Suprapubic skin (tissue), 3 donors: ENCODE data around the gene ABCA6.

Experiments
- POLR2A ChIP-seq, 2 donors: fragments of 450-650 bp; IDR thresholded peaks; one replicate each; pipeline ENCODE4 v1.6.1; 2017; ENCODE audit warnings: antibody characterized with exemption in 2 of 2, mild to moderate bottlenecking in 2 of 2, moderate library complexity in 2 of 2
- TF ChIP-seq, protein P1 (sequence below), 2 donors: fragments of 200-600 bp in 1 of 2; fragments of 450-650 bp in 1 of 2; sonication (generic) in 1 of 2; IDR thresholded peaks; one replicate each; pipeline ENCODE4 v1.5.1; 2016 to 2019; ENCODE audit warnings: antibody characterized with exemption in 2 of 2, mild to moderate bottlenecking in 1 of 2, moderate library complexity in 1 of 2

DNA sequence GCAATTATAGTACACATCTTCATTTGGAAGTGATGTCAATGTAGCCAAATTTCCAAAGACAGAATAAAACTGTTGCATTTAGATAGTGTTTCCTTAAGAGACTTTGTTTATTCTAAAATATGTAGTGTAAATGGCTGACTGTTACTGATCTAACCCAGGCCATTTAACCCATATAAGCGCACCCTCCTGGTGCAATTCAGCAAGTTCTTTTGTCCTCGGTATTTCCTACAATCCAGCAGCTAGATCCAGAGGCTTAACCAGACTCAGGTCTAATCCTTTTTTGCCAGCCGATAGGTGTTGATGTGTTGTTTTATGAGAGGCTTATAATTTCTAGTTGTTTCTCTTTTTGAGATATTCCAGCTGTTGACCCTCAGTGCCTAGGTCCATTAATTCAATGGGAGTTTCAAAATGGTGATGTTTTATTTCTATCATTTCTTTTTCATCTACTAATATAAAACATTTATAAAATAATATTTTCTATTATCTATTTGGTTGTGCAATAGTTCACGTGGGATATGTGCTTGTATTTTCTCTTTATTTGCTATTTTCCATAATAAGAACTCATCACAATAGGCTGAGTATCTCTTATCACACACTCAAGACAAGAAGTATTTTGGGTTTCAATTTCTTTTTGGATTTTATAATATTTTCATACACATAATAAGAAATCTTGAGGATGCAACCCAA is 95.4 kb downstream of the ABCA6 start:
- TF ChIP-seq, protein P1, sequence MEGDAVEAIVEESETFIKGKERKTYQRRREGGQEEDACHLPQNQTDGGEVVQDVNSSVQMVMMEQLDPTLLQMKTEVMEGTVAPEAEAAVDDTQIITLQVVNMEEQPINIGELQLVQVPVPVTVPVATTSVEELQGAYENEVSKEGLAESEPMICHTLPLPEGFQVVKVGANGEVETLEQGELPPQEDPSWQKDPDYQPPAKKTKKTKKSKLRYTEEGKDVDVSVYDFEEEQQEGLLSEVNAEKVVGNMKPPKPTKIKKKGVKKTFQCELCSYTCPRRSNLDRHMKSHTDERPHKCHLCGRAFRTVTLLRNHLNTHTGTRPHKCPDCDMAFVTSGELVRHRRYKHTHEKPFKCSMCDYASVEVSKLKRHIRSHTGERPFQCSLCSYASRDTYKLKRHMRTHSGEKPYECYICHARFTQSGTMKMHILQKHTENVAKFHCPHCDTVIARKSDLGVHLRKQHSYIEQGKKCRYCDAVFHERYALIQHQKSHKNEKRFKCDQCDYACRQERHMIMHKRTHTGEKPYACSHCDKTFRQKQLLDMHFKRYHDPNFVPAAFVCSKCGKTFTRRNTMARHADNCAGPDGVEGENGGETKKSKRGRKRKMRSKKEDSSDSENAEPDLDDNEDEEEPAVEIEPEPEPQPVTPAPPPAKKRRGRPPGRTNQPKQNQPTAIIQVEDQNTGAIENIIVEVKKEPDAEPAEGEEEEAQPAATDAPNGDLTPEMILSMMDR (IDR thresholded peaks at IDR 0.05): no peak
- TF ChIP-seq POLR2A (IDR thresholded peaks at IDR 0.05): no peak
